Transverse colon (tissue), 4 donors: ENCODE results near the gene ADCY1. TPM values are rescaled to one million over a fixed set of nuclear protein-coding genes. Genes with fewer than 3 reads are reported as not detected.

ENCODE experiments used
- DNase-seq: peaks from one replicate; pipeline ENCODE4 v3.0.0-alpha.2; 2019
- H3K27ac ChIP-seq, 4 donors: fragments of 200-600 bp; sonication (generic); 2 replicates each; pipeline ENCODE4 v1.5.1; 2016 to 2018; ENCODE audit warnings: inconsistent platforms in 4 of 4
- H3K27me3 ChIP-seq: fragments of 200-600 bp; sonication (generic); 2 replicates; pipeline ENCODE4 v1.5.1; 2017; ENCODE audit warnings: inconsistent platforms
- H3K36me3 ChIP-seq, 4 donors: fragments of 200-600 bp; sonication (generic); 2 replicates each; pipeline ENCODE4 v1.5.1; 2017 to 2019; ENCODE audit warnings: inconsistent platforms in 4 of 4
- H3K4me1 ChIP-seq, 4 donors: fragments of 200-600 bp; sonication (generic); 2 replicates each; pipeline ENCODE4 v1.5.1; 2017 to 2020; ENCODE audit warnings: inconsistent platforms in 4 of 4
- H3K4me3 ChIP-seq, 4 donors: fragments of 200-600 bp; sonication (generic); 1 replicate in 1 of 4; 2 replicates in 3 of 4; pipeline versions ENCODE4 v1.5.1 to v1.6.1; 2017 to 2019; ENCODE audit warnings: inconsistent platforms in 4 of 4
- H3K9me3 ChIP-seq, 2 donors: fragments of 200-600 bp; sonication (generic); 2 replicates each; pipeline ENCODE4 v1.5.1; 2017 to 2019; ENCODE audit warnings: inconsistent platforms in 2 of 2
- CTCF ChIP-seq, 5 experiments: fragments of 200-600 bp in 3 of 5; fragments of 450-650 bp in 2 of 5; sonication (generic) in 3 of 5; IDR thresholded peaks; 1 replicate in 2 of 5; 2 replicates in 3 of 5; pipeline ENCODE4 v1.5.1; 2016 to 2017; ENCODE audit warnings: antibody characterized with exemption in 5 of 5, inconsistent platforms in 3 of 5, mild to moderate bottlenecking in 2 of 5, moderate library complexity in 1 of 5
- EP300 ChIP-seq: sonication (generic); formaldehyde crosslinking; IDR thresholded peaks from one replicate; pipeline ENCODE4 v1.6.1; 2017; ENCODE audit warnings: antibody characterized with exemption, low read depth
- POLR2A ChIP-seq: fragments of 450-650 bp; IDR thresholded peaks from one replicate; pipeline ENCODE4 v1.6.1; 2016; ENCODE audit warnings: antibody characterized with exemption, mild to moderate bottlenecking, moderate library complexity
- POLR2AphosphoS5 ChIP-seq, 3 donors: sonication (generic); formaldehyde crosslinking; IDR thresholded peaks; one replicate each; pipeline ENCODE4 v1.6.1; 2016; ENCODE audit warnings: antibody characterized with exemption in 3 of 3
- WGBS, 2 donors: methylation state at CpG; one replicate each; pipeline ENCODE4 v1.1.5; 2018; ENCODE audit warnings: low coverage in 1 of 2; 5-methylcytosine and 5-hydroxymethylcytosine counted together
- in situ Hi-C, 4 donors: fragments of 200-750 bp; cut with MboI; loops; one replicate each; pipeline versions ENCODE4 v1.15.0 to v1.15.1; 2017; ENCODE audit warnings: low sequenced_read_pairs in 3 of 4, low pct_ligation_motif_present in 1 of 4, low pct_unique_long_range_greater_than_20kb in 1 of 4
- intact Hi-C: fragments of 100-400 bp; cut with DNase I; formaldehyde crosslinking; loops from one replicate; pipeline ENCODE4 v1.15.1; 2023; ENCODE audit warnings: low total_unique reads
- total RNA-seq, 4 donors: library from RNA; depleted of rRNA; stranded (reverse); fragments of >200 nt; gene quantifications; one replicate each; pipeline ENCODE4 v1.1.0, GENCODE V29; 2016

ADCY1 gene
- total RNA-seq, 4 donors from 2014 or later, result 0.16 to 0.41 TPM; not detected in 2

DNA sequence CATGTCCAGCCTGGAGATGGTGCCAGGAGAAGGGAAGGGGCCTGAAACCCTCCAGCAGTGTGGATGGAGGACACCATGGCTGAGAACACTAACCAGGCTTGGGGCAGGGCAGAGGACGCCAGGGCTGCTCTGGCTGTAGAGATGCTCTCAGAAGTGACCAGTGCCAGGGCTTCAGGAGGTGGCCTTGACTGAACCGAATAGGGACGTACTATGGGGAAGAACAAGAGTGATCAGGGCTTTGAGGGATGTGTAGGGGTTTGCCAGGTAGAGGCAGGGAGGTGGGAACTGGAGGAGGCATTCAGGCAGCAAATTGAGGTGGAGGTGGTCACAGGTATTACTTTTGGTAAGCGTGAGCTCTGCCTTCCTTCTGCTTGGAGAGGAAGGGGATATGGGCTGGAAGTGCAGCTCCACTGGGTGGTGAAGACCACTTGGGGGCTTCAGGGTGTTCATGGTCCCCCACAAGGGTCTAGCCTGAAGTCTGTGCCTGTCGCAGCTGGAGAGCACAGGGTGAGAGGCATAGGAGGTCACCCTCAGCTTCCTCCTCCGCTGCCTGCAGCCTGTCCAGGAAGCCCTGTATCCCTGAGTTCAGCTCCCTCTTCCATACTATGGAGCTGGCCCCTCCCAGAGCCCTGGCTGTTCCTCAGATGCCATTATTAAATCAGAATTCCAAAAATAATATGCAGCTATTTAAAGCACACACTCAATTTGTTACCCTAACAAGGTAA is 27.8 kb downstream of the ADCY1 start:
- 83 to 93% methylated on average over 4 to 6 of the region's 6 CpGs for WGBS, 2 donors
- intact Hi-C loops, result no loop called here
- Histone ChIP-seq H3K4me3 (no peak overlapping the region), H3K27ac (no peak overlapping the region), H3K4me1 (no peaks in the 10 kb centered on the region), H3K9me3 (peaks cover 0 to 4% of the 10 kb centered on the region in 2 donors), H3K27me3 (no peaks in the 10 kb centered on the region), H3K36me3 (no peaks in the 10 kb centered on the region)
- no peak for DNase-seq
- TF ChIP-seq POLR2AphosphoS5 (IDR thresholded peaks at IDR 0.05) (no peak), EP300 (no peak), CTCF (IDR thresholded peaks at IDR 0.05) (no peak), POLR2A (no peak)
- in situ Hi-C loops, result no loop called here

GRCh38 chr7:45606050-45606449 is 31.9 kb downstream of the ADCY1 start:
- WGBS, 2 donors, result 100% methylated on average over 1 of the region's 1 CpG; no CpG with 5 or more reads in 1 of the 2 donors
- DNase-seq, result no peak

GRCh38 chr7:45606931-45607330 is 32.8 kb downstream of the ADCY1 start:
- in situ Hi-C loops, result no loop called here
- H3K4me1 ChIP-seq, result no peaks in the 10 kb centered on the region
- H3K9me3 ChIP-seq, result peaks cover 0 to 4% of the 10 kb centered on the region in 2 donors
- no peaks in the 10 kb centered on the region for H3K27me3 ChIP-seq
- TF ChIP-seq EP300 (no peak), POLR2AphosphoS5 (IDR thresholded peaks at IDR 0.05) (no peak), POLR2A (no peak), CTCF (IDR thresholded peaks at IDR 0.05) (no peak)
- WGBS, 2 donors, result 64 to 73% methylated on average over 7 of the region's 7 CpGs
- H3K36me3 ChIP-seq, result no peaks in the 10 kb centered on the region
- H3K27ac ChIP-seq, result no peak overlapping the region
- no peak for DNase-seq
- intact Hi-C loops, result no loop called here
- no peak overlapping the region for H3K4me3 ChIP-seq

More at GRCh38 chr7:45606050-45606449, 31.9 kb downstream of the ADCY1 start:
- H3K4me3 ChIP-seq, result no peak overlapping the region
- peaks cover 0 to 4% of the 10 kb centered on the region in 2 donors for H3K9me3 ChIP-seq
- H3K27ac ChIP-seq, result no peak overlapping the region
- TF ChIP-seq POLR2A, result no peak
- no peaks in the 10 kb centered on the region for H3K27me3 ChIP-seq
- in situ Hi-C loops, result no loop called here
- no peaks in the 10 kb centered on the region for H3K4me1 ChIP-seq
- no peaks in the 10 kb centered on the region for H3K36me3 ChIP-seq
- intact Hi-C loops, result no loop called here

- TF ChIP-seq POLR2A, result no peak
- TF ChIP-seq CTCF (IDR thresholded peaks at IDR 0.05), result no peak
- TF ChIP-seq EP300, result no peak
- no peak for TF ChIP-seq POLR2AphosphoS5 (IDR thresholded peaks at IDR 0.05)
- in situ Hi-C loops, result no loop called here
- Histone ChIP-seq H3K4me1 (no peaks in the 10 kb centered on the region), H3K9me3 (peaks cover 4 to 8% of the 10 kb centered on the region in 2 donors), H3K36me3 (no peaks in the 10 kb centered on the region), H3K27ac (no peak overlapping the region), H3K27me3 (no peaks in the 10 kb centered on the region), H3K4me3 (no peak overlapping the region)
- DNase-seq, result no peak
- intact Hi-C loops, result no loop called here
- 90 to 94% methylated on average over 2 to 15 of the region's 16 CpGs for WGBS, 2 donors
Measured at GRCh38 chr7:45609180-45609579, 35.0 kb downstream of the ADCY1 start.

- in situ Hi-C loops, result no loop called here
- Histone ChIP-seq H3K4me1 (no peaks in the 10 kb centered on the region), H3K4me3 (no peak overlapping the region), H3K27ac (no peak overlapping the region), H3K27me3 (no peaks in the 10 kb centered on the region), H3K9me3 (peaks cover 7 to 10% of the 10 kb centered on the region in 2 donors), H3K36me3 (no peaks in the 10 kb centered on the region)
- no peak for DNase-seq
- WGBS, 2 donors, result 90 to 91% methylated on average over 2 to 10 of the region's 10 CpGs
- TF ChIP-seq POLR2A (no peak), CTCF (IDR thresholded peaks at IDR 0.05) (no peak), POLR2AphosphoS5 (IDR thresholded peaks at IDR 0.05) (no peak), EP300 (no peak)
- intact Hi-C loops, result no loop called here
Measured at GRCh38 chr7:45610019-45610418, 35.9 kb downstream of the ADCY1 start.
